ENCODE results near the gene TTC23L.
A peak's percentile ranks its signal among the peaks of the same experiment; 100 is the strongest.
"Not testable (repeated sequence)": the region's sequence is repeated elsewhere in the genome, so short reads cannot be mapped to it uniquely, and the experiment has no call there.

Gene TTC23L

GRCh38 chr5:34820593-34820992 lies 18.4 kb upstream of the TTC23L start:
- no peaks in the 10 kb centered on the region for H3K9me3 Mint-ChIP-seq
- H3K27ac Mint-ChIP-seq = no peak overlapping the region
- no peak for DNase-seq
- peaks cover 0 to 17% of the 10 kb centered on the region in 2 donors for H3K27me3 Mint-ChIP-seq
- no peak for ATAC-seq (replicated peaks)
- no peak overlapping the region for H3K4me3 Mint-ChIP-seq
- H3K4me1 Mint-ChIP-seq (ENCODE audit: low read depth in 2 of 2) = no peaks in the 10 kb centered on the region
- peaks cover 3% of the 10 kb centered on the region for H3K36me3 Mint-ChIP-seq (ENCODE audit: insufficient read depth)

DNA sequence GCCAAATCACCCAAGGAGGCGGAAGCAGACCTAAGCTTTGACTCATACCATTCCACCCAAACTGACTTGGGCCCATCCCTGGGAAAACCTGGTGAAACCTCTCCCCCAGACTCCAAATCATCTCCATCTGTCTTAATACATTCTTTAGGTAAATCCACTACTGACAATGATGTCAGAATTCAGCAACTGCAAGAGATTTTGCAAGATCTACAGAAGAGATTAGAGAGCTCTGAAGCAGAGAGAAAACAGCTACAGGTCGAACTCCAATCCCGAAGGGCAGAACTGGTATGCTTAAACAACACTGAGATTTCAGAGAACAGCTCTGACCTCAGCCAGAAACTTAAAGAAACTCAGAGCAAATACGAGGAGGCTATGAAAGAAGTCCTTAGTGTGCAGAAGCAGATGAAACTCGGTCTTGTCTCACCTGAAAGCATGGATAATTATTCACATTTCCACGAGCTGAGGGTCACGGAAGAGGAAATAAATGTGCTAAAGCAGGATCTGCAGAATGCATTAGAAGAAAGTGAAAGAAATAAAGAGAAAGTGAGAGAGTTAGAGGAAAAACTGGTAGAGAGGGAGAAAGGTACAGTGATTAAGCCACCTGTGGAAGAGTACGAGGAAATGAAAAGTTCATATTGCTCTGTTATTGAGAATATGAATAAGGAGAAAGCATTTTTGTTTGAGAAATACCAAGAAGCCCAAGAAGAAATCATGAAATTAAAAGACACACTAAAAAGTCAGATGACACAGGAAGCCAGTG lies 15.8 kb upstream of the TTC23L start:
- Mint-ChIP-seq H3K9me3 (no peaks in the 10 kb centered on the region), H3K4me1 (ENCODE audit: low read depth in 2 of 2) (no peaks in the 10 kb centered on the region), H3K36me3 (ENCODE audit: insufficient read depth) (peaks cover 3% of the 10 kb centered on the region), H3K4me3 (no peak overlapping the region), H3K27me3 (peaks cover 0 to 34% of the 10 kb centered on the region in 2 donors), H3K27ac (no peak overlapping the region)
- DNase-seq (no peak), ATAC-seq (replicated peaks) (no peak)

- no peak for DNase-seq
- Mint-ChIP-seq H3K27ac (no peak overlapping the region), H3K4me3 (no peak overlapping the region), H3K27me3 (peaks cover 0 to 39% of the 10 kb centered on the region in 2 donors), H3K4me1 (ENCODE audit: low read depth in 2 of 2) (no peaks in the 10 kb centered on the region), H3K9me3 (no peaks in the 10 kb centered on the region), H3K36me3 (ENCODE audit: insufficient read depth) (peaks cover 3% of the 10 kb centered on the region)
- ATAC-seq (replicated peaks) = no peak
Measured at GRCh38 chr5:34826347-34826746, 12.6 kb upstream of the TTC23L start.

DNA sequence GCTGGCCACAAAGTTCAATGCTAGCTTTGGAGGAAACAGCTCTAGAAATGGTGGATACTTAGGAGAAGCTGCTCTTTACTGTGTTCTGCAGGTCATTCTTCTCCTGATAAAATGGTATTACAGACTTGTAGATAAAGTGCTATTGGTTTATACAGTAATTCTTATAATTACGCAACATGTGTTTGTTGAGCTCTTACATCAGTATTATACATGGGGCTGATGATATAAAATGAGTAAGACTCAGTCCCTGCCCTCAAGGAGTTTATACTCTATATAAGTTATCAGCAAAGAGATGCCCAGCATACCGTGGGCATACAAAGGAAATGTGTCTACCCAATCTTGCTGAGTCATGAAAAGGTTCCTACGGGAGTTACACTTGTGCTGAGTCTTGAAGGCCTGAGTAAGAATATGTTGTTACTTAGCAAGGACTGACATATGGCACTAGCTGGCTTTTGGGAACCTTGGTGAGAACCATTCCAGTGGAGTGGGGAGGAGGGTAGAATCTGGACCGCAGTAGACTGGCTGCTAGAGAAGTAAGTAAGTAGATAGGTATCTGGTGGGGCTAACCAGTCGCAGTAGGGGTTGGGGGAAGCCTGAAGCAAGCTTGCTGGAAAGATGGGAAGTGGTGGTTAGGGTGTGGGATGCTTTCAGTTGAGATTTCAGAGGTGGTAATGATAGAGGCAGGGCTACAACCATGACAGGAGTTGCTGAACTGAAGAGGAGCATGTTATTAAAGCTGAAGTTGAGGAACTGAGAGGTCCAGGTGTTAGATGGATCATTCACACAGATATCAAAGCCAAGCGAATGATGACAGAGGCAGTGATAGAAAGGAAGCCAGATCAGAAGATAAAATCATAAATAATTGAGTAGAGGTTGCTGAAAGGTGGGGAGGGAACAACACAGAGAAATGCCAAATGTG lies 11.1 kb upstream of the TTC23L start:
- Mint-ChIP-seq H3K36me3 (ENCODE audit: insufficient read depth) (peaks cover under 1% of the 10 kb centered on the region), H3K27ac (no peak overlapping the region), H3K9me3 (no peaks in the 10 kb centered on the region), H3K4me3 (no peak overlapping the region), H3K4me1 (ENCODE audit: low read depth in 2 of 2) (no peaks in the 10 kb centered on the region), H3K27me3 (peaks cover 0 to 37% of the 10 kb centered on the region in 2 donors)
- no peak for ATAC-seq (replicated peaks)
- DNase-seq = no peak

GRCh38 chr5:34830827-34831226 lies 8.1 kb upstream of the TTC23L start:
- H3K9me3 Mint-ChIP-seq; H3K36me3 Mint-ChIP-seq (ENCODE audit: insufficient read depth); H3K27ac Mint-ChIP-seq; H3K4me3 Mint-ChIP-seq; ATAC-seq (replicated peaks); H3K4me1 Mint-ChIP-seq (ENCODE audit: low read depth in 2 of 2); DNase-seq: not testable (repeated sequence)
- H3K27me3 Mint-ChIP-seq = peaks cover 0 to 22% of the 10 kb centered on the region in 2 donors

GRCh38 chr5:34831303-34831702 lies 7.7 kb upstream of the TTC23L start:
- H3K4me3 Mint-ChIP-seq = no peak overlapping the region
- peaks cover 0 to 20% of the 10 kb centered on the region in 2 donors for H3K27me3 Mint-ChIP-seq
- no peak for DNase-seq
- H3K4me1 Mint-ChIP-seq (ENCODE audit: low read depth in 2 of 2) = no peaks in the 10 kb centered on the region
- no peak overlapping the region for H3K27ac Mint-ChIP-seq
- no peaks in the 10 kb centered on the region for H3K9me3 Mint-ChIP-seq
- no peaks in the 10 kb centered on the region for H3K36me3 Mint-ChIP-seq (ENCODE audit: insufficient read depth)
- ATAC-seq (replicated peaks) = no peak

DNA sequence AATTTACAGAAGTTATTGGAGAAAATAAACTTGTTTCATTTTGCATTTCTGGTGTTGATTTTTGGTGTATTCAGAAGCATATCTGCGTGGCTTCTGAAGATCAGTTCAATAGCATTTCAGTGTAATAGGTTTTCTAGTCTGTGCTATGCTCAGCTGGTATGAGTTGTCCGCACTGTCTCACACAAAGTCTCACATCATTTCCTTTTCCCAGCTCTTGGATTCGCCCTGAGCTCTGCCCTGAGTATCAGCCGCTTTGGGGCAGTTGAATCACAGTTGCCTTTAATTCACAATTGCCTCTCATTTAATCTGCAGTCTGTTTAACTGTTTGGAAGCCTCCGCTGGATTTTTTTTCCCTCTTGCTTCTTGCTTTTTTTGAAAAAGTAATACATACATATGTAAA lies 6.4 kb upstream of the TTC23L start:
- ATAC-seq (replicated peaks) = no peak
- Mint-ChIP-seq H3K4me3 (no peak overlapping the region), H3K27ac (no peak overlapping the region), H3K27me3 (peaks cover 0 to 10% of the 10 kb centered on the region in 2 donors), H3K36me3 (ENCODE audit: insufficient read depth) (peaks cover 8% of the 10 kb centered on the region), H3K4me1 (ENCODE audit: low read depth in 2 of 2) (no peaks in the 10 kb centered on the region), H3K9me3 (no peaks in the 10 kb centered on the region)
- no peak for DNase-seq

- Mint-ChIP-seq H3K9me3 (no peaks in the 10 kb centered on the region), H3K27ac (no peak overlapping the region)
Measured at GRCh38 chr5:34833090-34833489, 5.9 kb upstream of the TTC23L start.

GRCh38 chr5:34833976-34834793 lies 4.8 kb upstream of the TTC23L start:
- DNase-seq (no peak), ATAC-seq (replicated peaks) (no peak)
- no peaks in the 10 kb centered on the region for H3K27me3 Mint-ChIP-seq
- peaks cover 14% of the 10 kb centered on the region for H3K36me3 Mint-ChIP-seq (ENCODE audit: insufficient read depth)
- H3K4me1 Mint-ChIP-seq (ENCODE audit: low read depth in 2 of 2) = peaks cover 6 to 7% of the 10 kb centered on the region in 2 donors
- H3K4me3 Mint-ChIP-seq = no peak overlapping the region
- H3K27ac Mint-ChIP-seq = no peak overlapping the region
- H3K9me3 Mint-ChIP-seq = no peaks in the 10 kb centered on the region

More at GRCh38 chr5:34833090-34833489, 5.9 kb upstream of the TTC23L start:
- H3K36me3 Mint-ChIP-seq (ENCODE audit: insufficient read depth) = peaks cover 8% of the 10 kb centered on the region
- DNase-seq (no peak), ATAC-seq (replicated peaks) (no peak)
- H3K27me3 Mint-ChIP-seq = peaks cover 0 to 5% of the 10 kb centered on the region in 2 donors
- H3K4me3 Mint-ChIP-seq = no peak overlapping the region
- no peaks in the 10 kb centered on the region for H3K4me1 Mint-ChIP-seq (ENCODE audit: low read depth in 2 of 2)

GRCh38 chr5:34834794-34835089 lies 4.2 kb upstream of the TTC23L start:
- ATAC-seq (replicated peaks) (no peak), DNase-seq (no peak)
- Mint-ChIP-seq H3K27ac (no peak overlapping the region), H3K9me3 (no peaks in the 10 kb centered on the region), H3K4me3 (no peak overlapping the region), H3K36me3 (ENCODE audit: insufficient read depth) (peaks cover 20% of the 10 kb centered on the region), H3K4me1 (ENCODE audit: low read depth in 2 of 2) (peaks cover 9 to 10% of the 10 kb centered on the region in 2 donors), H3K27me3 (no peaks in the 10 kb centered on the region)

- Mint-ChIP-seq H3K4me1 (ENCODE audit: low read depth in 2 of 2) (peaks cover 9 to 10% of the 10 kb centered on the region in 2 donors), H3K4me3 (no peak overlapping the region), H3K9me3 (no peaks in the 10 kb centered on the region), H3K27me3 (no peaks in the 10 kb centered on the region), H3K36me3 (ENCODE audit: insufficient read depth) (peaks cover 21% of the 10 kb centered on the region), H3K27ac (peak overlapping the region in 1 of 2 donors; percentile 98)
- no peak for DNase-seq
- ATAC-seq (replicated peaks) = no peak
Measured at GRCh38 chr5:34835664-34836063, 3.3 kb upstream of the TTC23L start.

GRCh38 chr5:34841816-34842215 lies 2.9 kb downstream of the TTC23L start:
- Mint-ChIP-seq H3K4me1 (ENCODE audit: low read depth in 2 of 2) (peaks cover 9 to 10% of the 10 kb centered on the region in 2 donors), H3K4me3 (no peak overlapping the region), H3K36me3 (ENCODE audit: insufficient read depth) (peaks cover 17% of the 10 kb centered on the region), H3K27me3 (peaks cover 31 to 41% of the 10 kb centered on the region in 2 donors), H3K9me3 (no peaks in the 10 kb centered on the region), H3K27ac (no peak overlapping the region)
- ATAC-seq (replicated peaks) (no peak), DNase-seq (no peak)

GRCh38 chr5:34842554-34842953 lies 3.6 kb downstream of the TTC23L start:
- peaks cover 9 to 10% of the 10 kb centered on the region in 2 donors for H3K4me1 Mint-ChIP-seq (ENCODE audit: low read depth in 2 of 2)
- peaks cover 13% of the 10 kb centered on the region for H3K36me3 Mint-ChIP-seq (ENCODE audit: insufficient read depth)
- no peaks in the 10 kb centered on the region for H3K9me3 Mint-ChIP-seq
- no peak overlapping the region for H3K27ac Mint-ChIP-seq
- H3K27me3 Mint-ChIP-seq = peaks cover 32 to 41% of the 10 kb centered on the region in 2 donors
- H3K4me3 Mint-ChIP-seq = no peak overlapping the region
- ATAC-seq (replicated peaks) (no peak), DNase-seq (no peak)
